Measurements from ENCODE around the gene AADAC.

- TF ChIP-seq CTCF (IDR thresholded peaks at IDR 0.05; ENCODE audit: low read depth, low read length, poor library complexity, severe bottlenecking) (no peak), EZH2phosphoT487 (IDR thresholded peaks at IDR 0.05; ENCODE audit: borderline replicate concordance, low read length) (no peak)
Measured at GRCh38 chr3:151839313-151839631, 25.4 kb downstream of the AADAC start.
